IgD-negative memory B cell (primary cell): Measurements from ENCODE around the gene LCNL1. TPM values are rescaled to one million over a fixed set of nuclear protein-coding genes. Genes with fewer than 3 reads are reported as not detected.

Experiments
- H3K27ac Mint-ChIP-seq, 3 donors: one replicate each; pipeline ENCODE4 v1.8.0; 2020 to 2022; ENCODE audit warnings: mild to moderate bottlenecking in 3 of 3, mixed read lengths in 3 of 3, moderate library complexity in 1 of 3
- H3K27me3 Mint-ChIP-seq: one replicate; pipeline ENCODE4 v1.8.0; 2021; ENCODE audit warnings: mixed read lengths
- H3K36me3 Mint-ChIP-seq: one replicate; pipeline ENCODE4 v1.8.0; 2020; ENCODE audit warnings: mild to moderate bottlenecking, mixed read lengths
- H3K4me1 Mint-ChIP-seq, 3 donors: one replicate each; pipeline ENCODE4 v1.8.0; 2020 to 2022; ENCODE audit warnings: mixed read lengths in 3 of 3, mild to moderate bottlenecking in 1 of 3
- H3K4me3 Mint-ChIP-seq, 4 donors: one replicate each; pipeline ENCODE4 v1.8.0; 2020 to 2022; ENCODE audit warnings: mild to moderate bottlenecking in 4 of 4, mixed read lengths in 4 of 4, moderate library complexity in 3 of 4
- H3K9me3 Mint-ChIP-seq, 3 donors: one replicate each; pipeline ENCODE4 v1.8.0; 2020 to 2021; ENCODE audit warnings: mixed read lengths in 3 of 3, mild to moderate bottlenecking in 1 of 3
- polyA plus RNA-seq: library from polyadenylated mRNA; unstranded; fragments of 300-500 nt; fragmentation: Illumina TruSeq; gene quantifications from one replicate; pipeline ENCODE4 v1.2.3, GENCODE V29; 2021

Gene LCNL1
- polyA plus RNA-seq, 1 donor from 2014 or later: not detected

- no peak overlapping the region for H3K4me3 Mint-ChIP-seq
- peaks cover 5 to 15% (median 6%) of the 10 kb centered on the region in 3 donors for H3K4me1 Mint-ChIP-seq
- H3K9me3 Mint-ChIP-seq: no peaks in the 10 kb centered on the region
- no peak overlapping the region for H3K27ac Mint-ChIP-seq
- no peaks in the 10 kb centered on the region for H3K36me3 Mint-ChIP-seq
- H3K27me3 Mint-ChIP-seq: peaks cover 11% of the 10 kb centered on the region
Observed at GRCh38 chr9:136962163-136962562, 20.6 kb upstream of the LCNL1 start.

GRCh38 chr9:136962701-136963248 lies 20.0 kb upstream of the LCNL1 start:
- Mint-ChIP-seq H3K36me3 (no peaks in the 10 kb centered on the region), H3K4me1 (peaks cover 5 to 15% (median 6%) of the 10 kb centered on the region in 3 donors), H3K4me3 (no peak overlapping the region), H3K9me3 (no peaks in the 10 kb centered on the region), H3K27me3 (peaks cover 11% of the 10 kb centered on the region), H3K27ac (peak overlapping the region in 1 of 3 donors; percentile 53)

GRCh38 chr9:136963341-136963740 lies 19.5 kb upstream of the LCNL1 start:
- no peak overlapping the region for H3K27ac Mint-ChIP-seq
- H3K4me3 Mint-ChIP-seq: no peak overlapping the region
- peaks cover 5 to 15% (median 6%) of the 10 kb centered on the region in 3 donors for H3K4me1 Mint-ChIP-seq
- H3K9me3 Mint-ChIP-seq: no peaks in the 10 kb centered on the region
- no peaks in the 10 kb centered on the region for H3K36me3 Mint-ChIP-seq
- H3K27me3 Mint-ChIP-seq: peaks cover 11% of the 10 kb centered on the region

GRCh38 chr9:136963751-136964150 lies 19.0 kb upstream of the LCNL1 start:
- Mint-ChIP-seq H3K4me3 (no peak overlapping the region), H3K4me1 (peaks cover 5 to 15% (median 6%) of the 10 kb centered on the region in 3 donors), H3K9me3 (no peaks in the 10 kb centered on the region), H3K27me3 (peaks cover 9% of the 10 kb centered on the region), H3K27ac (no peak overlapping the region), H3K36me3 (no peaks in the 10 kb centered on the region)

- Mint-ChIP-seq H3K36me3 (no peaks in the 10 kb centered on the region), H3K4me1 (peaks cover 5 to 15% (median 6%) of the 10 kb centered on the region in 3 donors), H3K9me3 (no peaks in the 10 kb centered on the region), H3K27ac (no peak overlapping the region), H3K4me3 (peak overlapping the region in 1 of 4 donors; percentile 71), H3K27me3 (peaks cover 9% of the 10 kb centered on the region)
Observed at GRCh38 chr9:136964171-136964689, 18.6 kb upstream of the LCNL1 start.

GRCh38 chr9:136964833-136965422 lies 17.9 kb upstream of the LCNL1 start:
- H3K4me1 Mint-ChIP-seq: peaks cover 5 to 15% (median 6%) of the 10 kb centered on the region in 3 donors
- peak overlapping the region in 1 of 4 donors; percentile 71 for H3K4me3 Mint-ChIP-seq
- peak overlapping the region in 1 of 3 donors; percentile 14 for H3K27ac Mint-ChIP-seq

GRCh38 chr9:136965771-136966484 lies 16.9 kb upstream of the LCNL1 start:
- Mint-ChIP-seq H3K27me3 (peaks cover 9% of the 10 kb centered on the region), H3K9me3 (no peaks in the 10 kb centered on the region), H3K36me3 (no peaks in the 10 kb centered on the region), H3K4me1 (peaks cover 5 to 15% (median 6%) of the 10 kb centered on the region in 3 donors), H3K4me3 (peak overlapping the region; percentile 76 to 92 (median 84)), H3K27ac (peak overlapping the region; percentile 46 to 94 (median 80))

More at GRCh38 chr9:136964833-136965422, 17.9 kb upstream of the LCNL1 start:
- Mint-ChIP-seq H3K36me3 (no peaks in the 10 kb centered on the region), H3K9me3 (no peaks in the 10 kb centered on the region), H3K27me3 (peaks cover 9% of the 10 kb centered on the region)

GRCh38 chr9:136968333-136969127 lies 14.3 kb upstream of the LCNL1 start:
- no peak overlapping the region for H3K4me3 Mint-ChIP-seq

GRCh38 chr9:136969150-136969549 lies 13.6 kb upstream of the LCNL1 start:
- Mint-ChIP-seq H3K36me3 (no peaks in the 10 kb centered on the region), H3K4me3 (no peak overlapping the region), H3K9me3 (no peaks in the 10 kb centered on the region), H3K27me3 (peaks cover 9% of the 10 kb centered on the region), H3K4me1 (peaks cover 5 to 15% (median 6%) of the 10 kb centered on the region in 3 donors), H3K27ac (no peak overlapping the region)

More at GRCh38 chr9:136968333-136969127, 14.3 kb upstream of the LCNL1 start:
- Mint-ChIP-seq H3K9me3 (no peaks in the 10 kb centered on the region), H3K4me1 (peaks cover 5 to 15% (median 6%) of the 10 kb centered on the region in 3 donors), H3K36me3 (no peaks in the 10 kb centered on the region), H3K27ac (no peak overlapping the region), H3K27me3 (peaks cover 9% of the 10 kb centered on the region)

- H3K36me3 Mint-ChIP-seq: no peaks in the 10 kb centered on the region
- peak overlapping the region in 1 of 3 donors; percentile 47 for H3K27ac Mint-ChIP-seq
- H3K4me1 Mint-ChIP-seq: peaks cover 3 to 12% (median 6%) of the 10 kb centered on the region in 3 donors
- no peaks in the 10 kb centered on the region for H3K9me3 Mint-ChIP-seq
- peak overlapping the region in 1 of 4 donors; percentile 65 for H3K4me3 Mint-ChIP-seq
- H3K27me3 Mint-ChIP-seq: peaks cover 9% of the 10 kb centered on the region
Observed at GRCh38 chr9:136969774-136970173, 13.0 kb upstream of the LCNL1 start.

GRCh38 chr9:136970361-136970760 lies 12.4 kb upstream of the LCNL1 start:
- H3K4me3 Mint-ChIP-seq: no peak overlapping the region
- peaks cover 9% of the 10 kb centered on the region for H3K27me3 Mint-ChIP-seq
- H3K36me3 Mint-ChIP-seq: no peaks in the 10 kb centered on the region
- no peak overlapping the region for H3K27ac Mint-ChIP-seq
- H3K9me3 Mint-ChIP-seq: no peaks in the 10 kb centered on the region
- H3K4me1 Mint-ChIP-seq: peaks cover 5 to 11% (median 6%) of the 10 kb centered on the region in 3 donors

GRCh38 chr9:136971746-136972145 lies 11.0 kb upstream of the LCNL1 start:
- Mint-ChIP-seq H3K4me1 (peaks cover 0 to 3% (median 2%) of the 10 kb centered on the region in 3 donors), H3K4me3 (no peak overlapping the region), H3K36me3 (no peaks in the 10 kb centered on the region), H3K27me3 (peaks cover 4% of the 10 kb centered on the region), H3K27ac (no peak overlapping the region), H3K9me3 (no peaks in the 10 kb centered on the region)

- Mint-ChIP-seq H3K27ac (no peak overlapping the region), H3K9me3 (no peaks in the 10 kb centered on the region), H3K27me3 (peaks cover 4% of the 10 kb centered on the region), H3K4me1 (peaks cover 0 to 6% (median 2%) of the 10 kb centered on the region in 3 donors), H3K36me3 (no peaks in the 10 kb centered on the region), H3K4me3 (no peak overlapping the region)
Observed at GRCh38 chr9:136972335-136972734, 10.5 kb upstream of the LCNL1 start.

GRCh38 chr9:136972743-136973142 lies 10.1 kb upstream of the LCNL1 start:
- Mint-ChIP-seq H3K4me1 (peaks cover 0 to 6% (median 2%) of the 10 kb centered on the region in 3 donors), H3K4me3 (no peak overlapping the region), H3K36me3 (no peaks in the 10 kb centered on the region), H3K9me3 (no peaks in the 10 kb centered on the region), H3K27ac (no peak overlapping the region), H3K27me3 (peaks cover 4% of the 10 kb centered on the region)
